ENCODE measurements around the gene NCOA7. TPM values are rescaled to one million over a fixed set of nuclear protein-coding genes. Genes with fewer than 3 reads are reported as not detected.

NCOA7 gene
- total and polyA plus RNA-seq, 4 donors = 8.6 to 40.9 (median 17.6) TPM

DNA sequence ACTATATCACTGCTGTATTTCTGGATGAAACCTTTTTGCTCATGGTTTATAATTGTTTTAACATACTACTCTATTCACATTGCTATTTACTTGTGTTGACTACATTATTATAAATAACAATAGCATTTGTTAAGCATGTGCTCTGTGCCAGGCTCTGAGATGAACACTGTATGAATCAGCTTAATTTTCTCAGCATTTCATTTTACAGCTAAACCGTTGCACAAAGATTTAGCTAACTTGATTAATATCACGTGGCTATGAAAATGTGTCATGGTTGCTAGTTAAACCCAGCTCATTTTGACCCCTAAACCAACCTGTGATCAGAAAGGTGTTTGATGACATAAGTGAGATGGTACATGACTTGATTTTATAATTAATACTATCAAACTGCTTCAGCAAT, 77.5 kb downstream of the NCOA7 start (continued):
- TF ChIP-seq MAX (IDR thresholded peaks at IDR 0.05) = no peak

DNA sequence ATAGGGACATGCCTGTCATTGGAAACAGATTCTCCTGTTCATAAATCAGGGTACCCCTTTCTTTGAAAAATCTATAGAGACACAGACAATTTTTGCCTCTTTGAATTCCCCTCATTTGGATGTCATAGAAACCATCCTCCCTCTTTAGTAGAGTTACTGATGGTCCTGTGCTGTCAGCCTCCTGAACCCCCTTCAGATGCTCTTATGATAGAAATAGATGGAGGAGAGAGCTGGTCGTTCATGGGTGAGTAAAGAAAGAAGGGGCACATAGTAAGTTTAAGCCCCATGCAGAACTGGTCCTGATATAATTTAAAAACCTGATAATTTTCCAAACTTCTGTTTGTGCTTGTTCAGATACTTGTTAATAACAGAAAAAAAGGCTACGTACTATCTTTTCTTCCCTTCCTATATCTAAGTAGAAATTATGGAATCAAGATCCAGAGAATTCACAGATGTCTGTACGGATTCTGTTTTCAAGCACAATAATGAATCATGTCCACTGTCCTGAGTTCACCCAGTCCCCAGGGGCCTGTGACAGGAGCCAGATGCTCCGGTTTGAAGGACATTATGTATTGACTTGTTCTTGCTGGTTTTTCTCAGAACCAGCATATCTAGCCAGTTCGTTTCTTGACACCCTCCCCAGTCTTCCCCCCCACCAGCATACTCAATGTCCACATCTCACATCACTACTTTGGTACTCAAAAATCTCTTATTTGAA, 78.1 kb downstream of the NCOA7 start:
- no peaks in the 10 kb centered on the region for H3K36me3 ChIP-seq (ENCODE audit: control insufficient read depth in 4 of 4, insufficient read depth in 3 of 4, low read depth in 1 of 4, low read length in 3 of 4)
- WGBS = 81% methylated on average over 5 of the region's 5 CpGs
- no peaks in the 10 kb centered on the region for H3K4me1 ChIP-seq (ENCODE audit: control insufficient read depth in 4 of 4, insufficient read depth in 4 of 4, low read length in 3 of 4)
- H3K9ac ChIP-seq (ENCODE audit: low read depth in 1 of 2, low read length in 2 of 2) = no peak overlapping the region
- TF ChIP-seq RXRA (IDR thresholded peaks at IDR 0.05) (peak in 1 of 2 donors; percentile 5), SP1 (IDR thresholded peaks at IDR 0.05) (peak; percentile 30), CTCF (IDR thresholded peaks at IDR 0.05; ENCODE audit: low read depth, low read length, missing input control) (no peak), MAX (IDR thresholded peaks at IDR 0.05) (no peak)
- no peaks in the 10 kb centered on the region for H3K9me3 ChIP-seq (ENCODE audit: control insufficient read depth in 4 of 4, low read length in 3 of 4)
- no peak overlapping the region for H3K4me3 ChIP-seq (ENCODE audit: low read depth in 1 of 3, low read length in 3 of 3)
- no peak for DNase-seq (ENCODE audit: low spot score)
- H3K27ac ChIP-seq (ENCODE audit: low read depth in 1 of 2, low read length in 2 of 2) = no peak overlapping the region
- no peaks in the 10 kb centered on the region for H3K27me3 ChIP-seq (ENCODE audit: control insufficient read depth in 4 of 4, insufficient read depth in 4 of 4, low read length in 3 of 4)

GRCh38 chr6:125869427-125869826, 78.7 kb downstream of the NCOA7 start:
- Histone ChIP-seq H3K36me3 (ENCODE audit: control insufficient read depth in 4 of 4, insufficient read depth in 3 of 4, low read depth in 1 of 4, low read length in 3 of 4) (no peaks in the 10 kb centered on the region), H3K9me3 (ENCODE audit: control insufficient read depth in 4 of 4, low read length in 3 of 4) (no peaks in the 10 kb centered on the region)
- TF ChIP-seq YY1 (IDR thresholded peaks at IDR 0.05) = no peak
- TF ChIP-seq CTCF (IDR thresholded peaks at IDR 0.05; ENCODE audit: low read depth, low read length, missing input control) = no peak
- no peak for TF ChIP-seq TAF1 (conservative IDR thresholded peaks at IDR 0.05)
- TF ChIP-seq FOXA1 (IDR thresholded peaks at IDR 0.05) = no peak
- TF ChIP-seq, protein P1, sequence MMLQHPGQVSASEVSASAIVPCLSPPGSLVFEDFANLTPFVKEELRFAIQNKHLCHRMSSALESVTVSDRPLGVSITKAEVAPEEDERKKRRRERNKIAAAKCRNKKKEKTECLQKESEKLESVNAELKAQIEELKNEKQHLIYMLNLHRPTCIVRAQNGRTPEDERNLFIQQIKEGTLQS (IDR thresholded peaks at IDR 0.05) = no peak
- no peak for TF ChIP-seq NR2F2 (IDR thresholded peaks at IDR 0.05)
- TF ChIP-seq RXRA (IDR thresholded peaks at IDR 0.05) = no peak
- TF ChIP-seq RAD21 (IDR thresholded peaks at IDR 0.05) = no peak
- no peak for TF ChIP-seq GABPA (IDR thresholded peaks at IDR 0.05 in 1 of 2, conservative IDR thresholded peaks at IDR 0.05 in 1 of 2)
- no peak for TF ChIP-seq MAX (IDR thresholded peaks at IDR 0.05)
- no peak for TF ChIP-seq JUND (IDR thresholded peaks at IDR 0.05)
- TF ChIP-seq FOXA2 (IDR thresholded peaks at IDR 0.05) = no peak
- TF ChIP-seq REST (IDR thresholded peaks at IDR 0.05) = no peak
- TF ChIP-seq HNF4G (IDR thresholded peaks at IDR 0.05) = no peak

More at GRCh38 chr6:125869427-125869826, 78.7 kb downstream of the NCOA7 start:
- no peak overlapping the region for H3K27ac ChIP-seq (ENCODE audit: low read depth in 1 of 2, low read length in 2 of 2)
- no peak overlapping the region for H3K4me3 ChIP-seq (ENCODE audit: low read depth in 1 of 3, low read length in 3 of 3)
- no peaks in the 10 kb centered on the region for H3K27me3 ChIP-seq (ENCODE audit: control insufficient read depth in 4 of 4, insufficient read depth in 4 of 4, low read length in 3 of 4)
- no peak overlapping the region for H3K9ac ChIP-seq (ENCODE audit: low read depth in 1 of 2, low read length in 2 of 2)
- 90% methylated on average over 6 of the region's 6 CpGs for WGBS
- no peaks in the 10 kb centered on the region for H3K4me1 ChIP-seq (ENCODE audit: control insufficient read depth in 4 of 4, insufficient read depth in 4 of 4, low read length in 3 of 4)
- no peak for DNase-seq (ENCODE audit: low spot score)

Data from liver (tissue), 9 donors.